Caco-2 (cell line): ENCODE results near the gene CEP350. TPM values are rescaled to one million over a fixed set of nuclear protein-coding genes. Genes with fewer than 3 reads are reported as not detected.

Experiments used
- BruUV-seq: library from RNA; stranded (reverse); fragments of 400-500 nt; replicated peaks from 2 replicates; lab custom pipeline; 2021; lab: Mats Ljungman, UMichigan
- CTCF ChIA-PET: fragments of 300-600 bp; sonication (Branson Sonifier 250); formaldehyde crosslinking; loops from one replicate; lab custom pipeline; 2022; ENCODE audit warnings: antibody characterized with exemption; lab: Charles Lee
- POLR2A ChIA-PET: fragments of 300-600 bp; sonication (Branson Sonifier 250); formaldehyde crosslinking; loops from one replicate; lab custom pipeline; 2022; ENCODE audit warnings: antibody characterized with exemption; lab: Charles Lee
- DNase-seq, 2 experiments: peaks; one replicate each; pipeline versions ENCODE4 v3.0.0 to v3.0.0-alpha.2; 2020 to 2022
- H3K27me3 ChIP-seq: replicated peaks from 2 replicates; pipeline ENCODE4 v1.6.0; 2011; ENCODE audit warnings: low read length; ENCODE audit not compliant: control insufficient read depth, insufficient read depth
- H3K36me3 ChIP-seq: 2 replicates; pipeline ENCODE4 v1.5.1; 2011; ENCODE audit warnings: low read length; ENCODE audit not compliant: control insufficient read depth, insufficient read depth
- H3K4me1 ChIP-seq: fragments of 250-450 bp; sonication (Bioruptor Pico); 2 replicates; pipeline ENCODE4 v1.5.1; 2020; ENCODE audit warnings: mild to moderate bottlenecking
- H3K4me3 ChIP-seq: 2 replicates; pipeline ENCODE4 v1.5.1; 2011; ENCODE audit warnings: low read depth, mild to moderate bottlenecking, control low read depth, low read length
- H3K9me3 ChIP-seq: fragments of 250-450 bp; sonication (Bioruptor Pico); 2 replicates; pipeline ENCODE4 v1.5.1; 2020; ENCODE audit warnings: mild to moderate bottlenecking, moderate library complexity
- H3K27ac Mint-ChIP-seq: one replicate; pipeline ENCODE4 v1.8.0; 2022; ENCODE audit warnings: mixed read lengths; ENCODE audit not compliant: unreplicated experiment
- H3K27me3 Mint-ChIP-seq: one replicate; pipeline ENCODE4 v1.8.0; 2022; ENCODE audit warnings: mixed read lengths; ENCODE audit not compliant: insufficient read depth, unreplicated experiment
- H3K36me3 Mint-ChIP-seq: one replicate; pipeline ENCODE4 v1.8.0; 2022; ENCODE audit warnings: mild to moderate bottlenecking, mixed read lengths; ENCODE audit not compliant: insufficient read depth, unreplicated experiment
- H3K4me1 Mint-ChIP-seq: one replicate; pipeline ENCODE4 v1.8.0; 2022; ENCODE audit warnings: low read depth, mixed read lengths; ENCODE audit not compliant: unreplicated experiment
- H3K4me3 Mint-ChIP-seq: one replicate; pipeline ENCODE4 v1.8.0; 2022; ENCODE audit warnings: mild to moderate bottlenecking, moderate library complexity, mixed read lengths; ENCODE audit not compliant: unreplicated experiment
- H3K9me3 Mint-ChIP-seq: one replicate; pipeline ENCODE4 v1.8.0; 2022; ENCODE audit warnings: mixed read lengths; ENCODE audit not compliant: unreplicated experiment
- CTCF ChIP-seq, 2 experiments: fragments of 200-600 bp in 1 of 2; IDR thresholded peaks; 1 replicate in 1 of 2; 2 replicates in 1 of 2; pipeline versions ENCODE4 v1.5.1 to v1.8.0; 2011 to 2022; ENCODE audit warnings: antibody characterized with exemption in 1 of 2, control low read depth in 1 of 2, inconsistent platforms in 1 of 2, low read depth in 1 of 2, low read length in 1 of 2, mild to moderate bottlenecking in 1 of 2, moderate library complexity in 1 of 2; ENCODE audit not compliant: insufficient read depth in 1 of 2, severe bottlenecking in 1 of 2, unreplicated experiment in 1 of 2
- intact Hi-C: fragments of 100-400 bp; cut with micrococcal nuclease; formaldehyde crosslinking; loops from one replicate; pipeline ENCODE4 v1.10.0; 2022; ENCODE audit not compliant: unreplicated experiment
- total RNA-seq: library from RNA; stranded (reverse); gene quantifications from 2 replicates; pipeline ENCODE4 v1.2.3, GENCODE V29; 2022

The CEP350 gene
- total RNA-seq, 1 experiment from 2014 or later, result 43.5 TPM

- Histone ChIP-seq H3K27me3 (no peaks in the 10 kb centered on the region), H3K4me3 (no peak overlapping the region), H3K9me3 (no peaks in the 10 kb centered on the region), H3K36me3 (no peaks in the 10 kb centered on the region), H3K4me1 (no peaks in the 10 kb centered on the region)
- Mint-ChIP-seq H3K27me3 (no peaks in the 10 kb centered on the region), H3K4me1 (no peaks in the 10 kb centered on the region), H3K9me3 (no peaks in the 10 kb centered on the region), H3K36me3 (peaks cover 17% of the 10 kb centered on the region), H3K4me3 (no peak overlapping the region), H3K27ac (no peak overlapping the region)
- ChIA-PET POLR2A (no interaction called here), CTCF (no interaction called here)
- intact Hi-C loops, result loop anchor here (10.0 kb wide), 2 partner anchors 75 to 165 kb away; partner anchors contain the start of gene CEP350
- BruUV-seq, result no TSS peak
- DNase-seq, result no peak
- TF ChIP-seq CTCF (IDR thresholded peaks at IDR 0.05; ENCODE audit: insufficient read depth in 1 of 2, low read depth in 1 of 2, low read length in 1 of 2, severe bottlenecking in 1 of 2, unreplicated experiment in 1 of 2), result no peak
Observed at GRCh38 chr1:180029524-180030135, 75.0 kb downstream of the CEP350 start.

GRCh38 chr1:180031664-180032063 lies 77.1 kb downstream of the CEP350 start:
- H3K4me3 ChIP-seq, result no peak overlapping the region
- BruUV-seq, result no TSS peak
- H3K4me1 ChIP-seq, result no peaks in the 10 kb centered on the region
- Mint-ChIP-seq H3K4me3 (no peak overlapping the region), H3K36me3 (peaks cover 22% of the 10 kb centered on the region), H3K27me3 (no peaks in the 10 kb centered on the region), H3K4me1 (no peaks in the 10 kb centered on the region), H3K9me3 (no peaks in the 10 kb centered on the region), H3K27ac (no peak overlapping the region)
- no peaks in the 10 kb centered on the region for H3K9me3 ChIP-seq
- TF ChIP-seq CTCF (IDR thresholded peaks at IDR 0.05; ENCODE audit: insufficient read depth in 1 of 2, low read depth in 1 of 2, low read length in 1 of 2, severe bottlenecking in 1 of 2, unreplicated experiment in 1 of 2), result no peak
- intact Hi-C loops, result loop anchor here (10.0 kb wide), 1 partner anchor 77 kb away; the partner anchor contains the start of gene CEP350
- peaks cover 1% of the 10 kb centered on the region; the same call in 1 of the 2 replicates for H3K36me3 ChIP-seq
- no peaks in the 10 kb centered on the region for H3K27me3 ChIP-seq
- ChIA-PET POLR2A (no interaction called here), CTCF (no interaction called here)
- no peak for DNase-seq

GRCh38 chr1:180033390-180033789 lies 78.8 kb downstream of the CEP350 start:
- CTCF ChIA-PET, result no interaction called here
- no peaks in the 10 kb centered on the region for H3K27me3 Mint-ChIP-seq
- H3K27ac Mint-ChIP-seq, result no peak overlapping the region
- no TSS peak for BruUV-seq
- no peaks in the 10 kb centered on the region for H3K27me3 ChIP-seq
- POLR2A ChIA-PET, result no interaction called here
- H3K4me3 Mint-ChIP-seq, result no peak overlapping the region
- peaks cover 26% of the 10 kb centered on the region for H3K36me3 Mint-ChIP-seq
- H3K9me3 ChIP-seq, result no peaks in the 10 kb centered on the region
- no peaks in the 10 kb centered on the region for H3K4me1 ChIP-seq
- H3K4me3 ChIP-seq, result no peak overlapping the region
- H3K36me3 ChIP-seq, result peaks cover 1% of the 10 kb centered on the region; the same call in 1 of the 2 replicates
- H3K4me1 Mint-ChIP-seq, result no peaks in the 10 kb centered on the region
- no peaks in the 10 kb centered on the region for H3K9me3 Mint-ChIP-seq
- TF ChIP-seq CTCF (IDR thresholded peaks at IDR 0.05; ENCODE audit: insufficient read depth in 1 of 2, low read depth in 1 of 2, low read length in 1 of 2, severe bottlenecking in 1 of 2, unreplicated experiment in 1 of 2), result no peak
- intact Hi-C loops, result loop anchor here (10.0 kb wide), 1 partner anchor 79 kb away; the partner anchor contains the start of gene CEP350
- no peak for DNase-seq
